ENCODE data around the gene ANAPC5.
"Not testable (repeated sequence)": the region's sequence is repeated elsewhere in the genome, so short reads cannot be mapped to it uniquely, and the experiment has no call there.

The ANAPC5 gene

GRCh38 chr12:121288158-121288845 lies 63.9 kb downstream of the ANAPC5 start:
- Mint-ChIP-seq H3K36me3 (peaks cover 18% of the 10 kb centered on the region), H3K4me1 (peaks cover 33% of the 10 kb centered on the region), H3K27ac (peak overlapping the region; percentile 51), H3K9me3 (no peaks in the 10 kb centered on the region), H3K27me3 (no peaks in the 10 kb centered on the region), H3K4me3 (no peak overlapping the region)
- peak; percentile 70 for ATAC-seq

GRCh38 chr12:121287267-121287954 lies 64.8 kb downstream of the ANAPC5 start:
- no peak overlapping the region for H3K27ac Mint-ChIP-seq
- H3K9me3 Mint-ChIP-seq = no peaks in the 10 kb centered on the region
- H3K27me3 Mint-ChIP-seq = no peaks in the 10 kb centered on the region
- peaks cover 18% of the 10 kb centered on the region for H3K36me3 Mint-ChIP-seq
- ATAC-seq = no peak
- peaks cover 24% of the 10 kb centered on the region for H3K4me1 Mint-ChIP-seq
- no peak overlapping the region for H3K4me3 Mint-ChIP-seq

GRCh38 chr12:121285856-121286255 lies 66.4 kb downstream of the ANAPC5 start:
- ATAC-seq = no peak
- H3K4me3 Mint-ChIP-seq = no peak overlapping the region
- no peaks in the 10 kb centered on the region for H3K27me3 Mint-ChIP-seq
- H3K4me1 Mint-ChIP-seq = peaks cover 13% of the 10 kb centered on the region
- peaks cover 13% of the 10 kb centered on the region for H3K36me3 Mint-ChIP-seq
- H3K9me3 Mint-ChIP-seq = no peaks in the 10 kb centered on the region
- H3K27ac Mint-ChIP-seq = no peak overlapping the region

- Mint-ChIP-seq H3K36me3 (peaks cover 11% of the 10 kb centered on the region), H3K4me1 (peaks cover 13% of the 10 kb centered on the region)
Observed at GRCh38 chr12:121284551-121285390, 67.4 kb downstream of the ANAPC5 start.

DNA sequence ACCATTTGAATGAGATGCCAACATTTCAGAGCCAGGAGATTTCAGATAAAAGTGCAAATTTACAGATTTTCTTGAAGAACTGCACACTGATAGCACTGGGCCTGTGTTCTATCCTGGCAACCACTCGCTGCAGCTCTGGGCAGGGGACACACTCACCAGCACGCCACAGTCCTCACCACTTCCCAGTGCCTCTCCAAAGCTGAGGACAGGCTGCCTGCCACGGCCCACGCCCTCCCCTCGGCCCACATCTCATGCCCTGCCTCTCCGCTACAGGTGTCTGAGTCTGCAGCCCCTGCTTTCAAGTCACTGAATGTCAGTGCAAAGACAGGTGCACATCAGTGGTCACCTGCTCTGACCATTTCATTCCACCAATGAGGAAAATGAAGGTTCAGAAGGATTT lies 68.4 kb downstream of the ANAPC5 start:
- Mint-ChIP-seq H3K4me3 (no peak overlapping the region), H3K4me1 (peaks cover 10% of the 10 kb centered on the region), H3K27ac (no peak overlapping the region), H3K9me3 (no peaks in the 10 kb centered on the region), H3K36me3 (peaks cover 11% of the 10 kb centered on the region), H3K27me3 (no peaks in the 10 kb centered on the region)
- no peak for ATAC-seq

More at GRCh38 chr12:121284551-121285390, 67.4 kb downstream of the ANAPC5 start:
- Mint-ChIP-seq H3K27me3 (no peaks in the 10 kb centered on the region), H3K4me3 (no peak overlapping the region), H3K9me3 (no peaks in the 10 kb centered on the region), H3K27ac (no peak overlapping the region)
- no peak for ATAC-seq

DNA sequence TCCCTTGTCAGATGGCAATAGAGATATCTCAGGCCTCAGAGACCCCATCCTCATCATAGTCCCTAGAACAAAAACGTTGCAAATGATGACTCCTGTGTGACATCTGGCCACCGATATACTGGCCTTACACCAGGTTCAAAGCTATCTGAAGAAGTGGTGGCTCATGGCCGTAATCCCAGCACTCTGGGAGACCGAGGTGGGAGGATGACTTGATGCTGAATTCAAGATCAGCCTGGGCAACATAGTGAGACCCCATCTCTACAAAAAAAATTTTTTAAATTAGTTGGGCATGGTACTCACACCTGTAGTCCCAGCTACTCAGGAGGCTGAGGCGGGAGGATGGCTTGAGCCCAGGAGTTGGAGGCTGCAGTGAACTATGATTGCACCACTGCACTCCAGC lies 68.8 kb downstream of the ANAPC5 start:
- Mint-ChIP-seq H3K36me3 (peaks cover 11% of the 10 kb centered on the region), H3K4me1 (peaks cover 8% of the 10 kb centered on the region), H3K27me3 (no peaks in the 10 kb centered on the region), H3K27ac (no peak overlapping the region), H3K4me3 (no peak overlapping the region), H3K9me3 (no peaks in the 10 kb centered on the region)
- no peak for ATAC-seq

GRCh38 chr12:121282910-121283309 lies 69.3 kb downstream of the ANAPC5 start:
- not testable (repeated sequence) for H3K4me3 Mint-ChIP-seq, H3K27me3 Mint-ChIP-seq, H3K9me3 Mint-ChIP-seq, H3K27ac Mint-ChIP-seq, ATAC-seq, H3K4me1 Mint-ChIP-seq
- H3K36me3 Mint-ChIP-seq = peaks cover 11% of the 10 kb centered on the region

GRCh38 chr12:121282072-121282742 lies 70.0 kb downstream of the ANAPC5 start:
- Mint-ChIP-seq H3K4me3 (no peak overlapping the region), H3K27me3 (no peaks in the 10 kb centered on the region), H3K36me3 (peaks cover 14% of the 10 kb centered on the region), H3K27ac (no peak overlapping the region), H3K9me3 (no peaks in the 10 kb centered on the region), H3K4me1 (peaks cover 14% of the 10 kb centered on the region)
- ATAC-seq = no peak

DNA sequence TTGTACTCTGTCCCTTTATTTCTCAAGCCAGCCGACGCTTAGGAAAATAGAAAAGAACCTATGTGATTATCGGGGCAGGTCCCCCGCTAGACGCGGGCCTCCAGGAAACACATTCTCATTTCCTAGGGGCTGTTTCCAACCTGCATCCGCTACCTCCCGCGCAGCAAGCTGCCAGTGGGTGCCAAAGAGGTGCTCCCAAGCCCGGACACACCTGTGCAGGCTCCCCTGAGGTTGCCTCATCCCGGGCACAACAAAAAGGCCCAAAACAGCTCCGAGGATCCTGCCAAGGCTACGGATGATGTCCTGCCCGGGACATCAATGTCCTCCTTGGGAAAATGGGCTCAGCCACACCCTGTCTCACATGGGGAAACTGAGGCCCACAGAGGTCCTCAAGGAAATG lies 71.1 kb downstream of the ANAPC5 start:
- not testable (repeated sequence) for H3K4me3 Mint-ChIP-seq, H3K27ac Mint-ChIP-seq, H3K9me3 Mint-ChIP-seq, H3K27me3 Mint-ChIP-seq, ATAC-seq
- Mint-ChIP-seq H3K36me3 (peaks cover 15% of the 10 kb centered on the region), H3K4me1 (peaks cover 20% of the 10 kb centered on the region)

DNA sequence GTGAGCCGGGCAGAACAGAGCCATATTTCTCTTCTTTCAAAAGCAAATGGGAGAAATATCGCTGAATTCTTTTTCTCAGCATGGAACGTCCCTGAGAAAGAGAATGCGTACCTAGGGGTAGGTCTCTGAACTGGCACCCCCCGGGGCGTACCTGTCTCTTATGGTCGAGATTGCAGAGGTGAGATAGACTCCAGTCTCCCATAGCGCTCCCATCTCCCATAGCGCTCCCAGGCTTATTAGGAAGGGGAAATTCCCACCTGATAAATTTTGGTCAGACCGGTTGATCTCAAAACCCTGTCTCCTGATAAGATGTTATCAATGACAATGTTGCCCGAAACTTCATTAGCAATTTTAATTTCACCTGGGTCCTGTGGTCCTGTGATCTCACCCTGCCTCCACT lies 71.7 kb downstream of the ANAPC5 start:
- not testable (repeated sequence) for H3K4me3 Mint-ChIP-seq
- H3K4me1 Mint-ChIP-seq = peaks cover 20% of the 10 kb centered on the region

DNA sequence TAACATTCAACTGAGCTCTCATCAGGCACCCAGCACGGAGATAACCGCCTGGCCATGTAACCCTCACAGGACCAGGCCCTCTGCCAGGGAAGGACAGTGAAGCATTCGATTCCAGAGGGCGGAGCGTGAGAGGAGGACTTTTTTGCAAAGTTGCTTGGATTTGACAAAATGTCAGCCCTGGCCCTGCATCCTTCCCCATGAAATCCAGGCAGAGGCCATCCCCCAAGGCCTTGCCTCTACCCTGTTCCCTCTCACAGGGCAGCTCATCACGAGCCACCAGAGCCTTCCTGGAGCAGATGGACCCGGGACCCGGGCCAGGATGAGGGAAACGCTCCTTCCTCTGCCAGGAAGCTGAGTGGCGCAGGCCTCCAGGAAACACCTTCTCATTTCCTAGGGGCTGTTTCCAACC lies 72.7 kb downstream of the ANAPC5 start:
- Mint-ChIP-seq H3K4me1 (peaks cover 20% of the 10 kb centered on the region), H3K36me3 (peaks cover 20% of the 10 kb centered on the region), H3K27ac (no peak overlapping the region), H3K4me3 (no peak overlapping the region), H3K27me3 (no peaks in the 10 kb centered on the region), H3K9me3 (no peaks in the 10 kb centered on the region)
- ATAC-seq = no peak

More for the DNA sequence above, 71.7 kb downstream of the ANAPC5 start:
- not testable (repeated sequence) for H3K27ac Mint-ChIP-seq, H3K9me3 Mint-ChIP-seq, ATAC-seq, H3K27me3 Mint-ChIP-seq
- peaks cover 15% of the 10 kb centered on the region for H3K36me3 Mint-ChIP-seq

GRCh38 chr12:121279071-121279375 lies 73.2 kb downstream of the ANAPC5 start:
- H3K27ac Mint-ChIP-seq = no peak overlapping the region
- H3K36me3 Mint-ChIP-seq = peaks cover 23% of the 10 kb centered on the region
- no peak for ATAC-seq

DNA sequence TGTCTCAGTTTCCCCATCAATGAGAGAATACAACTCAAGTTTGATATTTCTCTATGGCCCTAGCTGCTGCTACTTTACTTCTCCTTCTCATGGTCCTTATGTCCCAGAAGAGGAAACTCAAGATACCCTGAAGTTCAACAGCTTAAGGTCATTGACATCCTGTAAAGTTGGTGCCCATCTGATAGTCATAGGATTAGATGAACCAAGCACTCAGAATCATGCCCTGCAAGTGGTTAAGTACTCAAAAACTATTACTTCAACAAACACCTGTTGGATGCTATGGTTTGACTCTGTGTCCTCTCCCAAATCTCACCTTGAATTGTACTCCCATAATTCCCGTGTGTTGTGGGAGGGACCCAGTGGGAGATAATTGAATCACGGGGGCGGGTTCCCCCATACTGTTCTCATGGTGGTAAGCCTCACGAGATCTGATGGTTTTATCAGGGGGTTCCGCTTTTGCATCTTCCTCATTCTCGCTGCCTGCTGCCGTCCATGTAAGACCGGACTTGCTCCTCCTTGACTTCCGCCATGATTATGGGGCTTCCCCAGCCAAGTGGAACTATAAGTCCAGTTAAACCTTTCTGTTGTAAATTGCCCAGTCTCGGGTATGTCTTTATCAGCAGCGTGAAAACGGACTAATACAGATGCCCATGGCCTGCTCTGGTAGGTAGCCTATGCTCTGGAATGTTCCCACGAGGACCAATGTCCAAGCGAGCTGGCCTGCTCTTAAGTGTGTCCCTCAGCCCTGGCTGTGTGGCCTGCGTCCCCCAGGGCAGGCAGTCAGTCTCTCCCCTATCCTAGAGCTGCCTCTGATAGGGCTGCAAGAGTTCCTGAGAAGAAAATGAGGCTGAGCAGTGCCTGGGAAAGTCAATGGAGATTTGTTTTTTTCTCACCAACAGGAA lies 73.8 kb downstream of the ANAPC5 start:
- ATAC-seq = no peak
- peaks cover 20% of the 10 kb centered on the region for H3K4me1 Mint-ChIP-seq
- peaks cover 25% of the 10 kb centered on the region for H3K36me3 Mint-ChIP-seq
- H3K9me3 Mint-ChIP-seq = no peaks in the 10 kb centered on the region
- peak overlapping the region; percentile 83 for H3K27ac Mint-ChIP-seq
- no peak overlapping the region for H3K4me3 Mint-ChIP-seq
- H3K27me3 Mint-ChIP-seq = no peaks in the 10 kb centered on the region

More at GRCh38 chr12:121279071-121279375, 73.2 kb downstream of the ANAPC5 start:
- H3K4me1 Mint-ChIP-seq = peaks cover 20% of the 10 kb centered on the region
- H3K4me3 Mint-ChIP-seq = no peak overlapping the region
- H3K27me3 Mint-ChIP-seq = no peaks in the 10 kb centered on the region
- no peaks in the 10 kb centered on the region for H3K9me3 Mint-ChIP-seq

DNA sequence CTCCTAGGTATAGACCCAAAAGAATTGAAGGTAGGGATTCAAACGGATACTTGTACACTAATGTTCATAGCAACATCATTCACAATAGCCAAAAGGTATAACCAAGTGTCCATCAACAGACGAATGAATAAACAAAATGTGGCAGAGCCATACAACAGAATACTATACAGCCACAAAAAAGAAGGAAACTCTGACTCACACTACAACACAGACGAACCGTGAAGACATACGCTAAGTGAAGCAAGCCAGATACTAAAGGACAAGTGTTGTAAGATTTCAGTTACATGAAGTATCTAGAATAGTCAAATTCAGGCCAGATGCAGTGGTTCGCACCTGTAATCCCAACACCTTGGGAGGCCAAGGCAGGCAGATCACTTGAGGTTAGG lies 74.8 kb downstream of the ANAPC5 start:
- H3K4me3 Mint-ChIP-seq = peak overlapping the region; percentile 41
- peaks cover 34% of the 10 kb centered on the region for H3K36me3 Mint-ChIP-seq
- ATAC-seq = peak; percentile 36
- H3K9me3 Mint-ChIP-seq = no peaks in the 10 kb centered on the region
- peaks cover 20% of the 10 kb centered on the region for H3K4me1 Mint-ChIP-seq
- H3K27ac Mint-ChIP-seq = peak overlapping the region; percentile 83
- H3K27me3 Mint-ChIP-seq = no peaks in the 10 kb centered on the region

All from stimulated activated memory B cell treated with anti-CD40 and anti-IgM and Interleukin-4, amounts not matched to agents 10 μg/mL and 1 μg/mL and 100 μg/mL, for 72 hours (primary cell).